Tibial artery (tissue), 4 donors: Measurements from ENCODE around the gene PRDM16.

Source experiments
- DNase-seq, 2 donors: peaks; one replicate each; pipeline ENCODE4 v3.0.0-alpha.2; 2019
- H3K27ac ChIP-seq, 2 donors: fragments of 200-600 bp; sonication (generic) in 1 of 2; 1 replicate in 1 of 2; 2 replicates in 1 of 2; pipeline ENCODE4 v1.5.1; 2018 to 2019; ENCODE audit warnings: mild to moderate bottlenecking in 1 of 2
- H3K27me3 ChIP-seq, 2 donors: fragments of 200-600 bp; sonication (generic) in 1 of 2; one replicate each; pipeline versions ENCODE4 v1.5.1 to v1.6.0; 2016 to 2019
- H3K36me3 ChIP-seq, 3 donors: fragments of 200-600 bp; sonication (generic) in 2 of 3; one replicate each; pipeline ENCODE4 v1.5.1; 2016 to 2019; ENCODE audit warnings: mild to moderate bottlenecking in 2 of 3
- H3K4me1 ChIP-seq, 4 donors: fragments of 200-600 bp; sonication (generic) in 2 of 4; 1 replicate in 3 of 4; 2 replicates in 1 of 4; pipeline ENCODE4 v1.5.1; 2016 to 2019
- H3K4me3 ChIP-seq, 2 donors: fragments of 200-600 bp; sonication (generic) in 1 of 2; 1 replicate in 1 of 2; 2 replicates in 1 of 2; pipeline ENCODE4 v1.5.1; 2018 to 2019; ENCODE audit warnings: mild to moderate bottlenecking in 2 of 2
- H3K9me3 ChIP-seq, 3 donors: fragments of 200-600 bp; sonication (generic) in 1 of 3; one replicate each; pipeline ENCODE4 v1.5.1; 2016 to 2019
- intact Hi-C: fragments of 100-400 bp; cut with DNase I; formaldehyde crosslinking; loops from one replicate; pipeline ENCODE4 v1.15.0; 2023; ENCODE audit warnings: low total_unique reads
- TF ChIP-seq, protein P1 (sequence below), 2 experiments: fragments of 200-600 bp in 1 of 2; fragments of 450-650 bp in 1 of 2; IDR thresholded peaks; one replicate each; pipeline ENCODE4 v1.5.1; 2017 to 2019; ENCODE audit warnings: antibody characterized with exemption in 2 of 2, mild to moderate bottlenecking in 1 of 2, moderate library complexity in 1 of 2

PRDM16 gene

DNA sequence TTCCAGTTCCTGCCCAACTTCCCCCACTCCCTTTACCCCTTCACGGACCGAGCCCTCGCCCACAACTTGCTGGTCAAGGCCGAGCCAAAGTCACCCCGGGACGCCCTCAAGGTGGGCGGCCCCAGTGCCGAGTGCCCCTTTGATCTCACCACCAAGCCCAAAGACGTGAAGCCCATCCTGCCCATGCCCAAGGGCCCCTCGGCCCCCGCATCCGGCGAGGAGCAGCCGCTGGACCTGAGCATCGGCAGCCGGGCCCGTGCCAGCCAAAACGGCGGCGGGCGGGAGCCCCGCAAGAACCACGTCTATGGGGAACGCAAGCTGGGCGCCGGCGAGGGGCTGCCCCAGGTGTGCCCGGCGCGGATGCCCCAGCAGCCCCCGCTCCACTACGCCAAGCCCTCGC is 343.4 kb downstream of the PRDM16 start:
- TF ChIP-seq, protein P1, sequence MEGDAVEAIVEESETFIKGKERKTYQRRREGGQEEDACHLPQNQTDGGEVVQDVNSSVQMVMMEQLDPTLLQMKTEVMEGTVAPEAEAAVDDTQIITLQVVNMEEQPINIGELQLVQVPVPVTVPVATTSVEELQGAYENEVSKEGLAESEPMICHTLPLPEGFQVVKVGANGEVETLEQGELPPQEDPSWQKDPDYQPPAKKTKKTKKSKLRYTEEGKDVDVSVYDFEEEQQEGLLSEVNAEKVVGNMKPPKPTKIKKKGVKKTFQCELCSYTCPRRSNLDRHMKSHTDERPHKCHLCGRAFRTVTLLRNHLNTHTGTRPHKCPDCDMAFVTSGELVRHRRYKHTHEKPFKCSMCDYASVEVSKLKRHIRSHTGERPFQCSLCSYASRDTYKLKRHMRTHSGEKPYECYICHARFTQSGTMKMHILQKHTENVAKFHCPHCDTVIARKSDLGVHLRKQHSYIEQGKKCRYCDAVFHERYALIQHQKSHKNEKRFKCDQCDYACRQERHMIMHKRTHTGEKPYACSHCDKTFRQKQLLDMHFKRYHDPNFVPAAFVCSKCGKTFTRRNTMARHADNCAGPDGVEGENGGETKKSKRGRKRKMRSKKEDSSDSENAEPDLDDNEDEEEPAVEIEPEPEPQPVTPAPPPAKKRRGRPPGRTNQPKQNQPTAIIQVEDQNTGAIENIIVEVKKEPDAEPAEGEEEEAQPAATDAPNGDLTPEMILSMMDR (IDR thresholded peaks at IDR 0.05) = no peak
- intact Hi-C loops = loop anchor here (5.0 kb wide), 1 partner anchor 400 kb away; no protein-coding TSS in a partner anchor
- Histone ChIP-seq H3K4me3 (no peak overlapping the region), H3K36me3 (peaks cover 24 to 65% (median 57%) of the 10 kb centered on the region in 3 donors), H3K27me3 (no peaks in the 10 kb centered on the region), H3K27ac (no peak overlapping the region), H3K4me1 (peaks cover 0 to 13% (median 0%) of the 10 kb centered on the region in 4 donors), H3K9me3 (peaks cover 0 to 12% (median 9%) of the 10 kb centered on the region in 3 donors)
- no peak for DNase-seq

DNA sequence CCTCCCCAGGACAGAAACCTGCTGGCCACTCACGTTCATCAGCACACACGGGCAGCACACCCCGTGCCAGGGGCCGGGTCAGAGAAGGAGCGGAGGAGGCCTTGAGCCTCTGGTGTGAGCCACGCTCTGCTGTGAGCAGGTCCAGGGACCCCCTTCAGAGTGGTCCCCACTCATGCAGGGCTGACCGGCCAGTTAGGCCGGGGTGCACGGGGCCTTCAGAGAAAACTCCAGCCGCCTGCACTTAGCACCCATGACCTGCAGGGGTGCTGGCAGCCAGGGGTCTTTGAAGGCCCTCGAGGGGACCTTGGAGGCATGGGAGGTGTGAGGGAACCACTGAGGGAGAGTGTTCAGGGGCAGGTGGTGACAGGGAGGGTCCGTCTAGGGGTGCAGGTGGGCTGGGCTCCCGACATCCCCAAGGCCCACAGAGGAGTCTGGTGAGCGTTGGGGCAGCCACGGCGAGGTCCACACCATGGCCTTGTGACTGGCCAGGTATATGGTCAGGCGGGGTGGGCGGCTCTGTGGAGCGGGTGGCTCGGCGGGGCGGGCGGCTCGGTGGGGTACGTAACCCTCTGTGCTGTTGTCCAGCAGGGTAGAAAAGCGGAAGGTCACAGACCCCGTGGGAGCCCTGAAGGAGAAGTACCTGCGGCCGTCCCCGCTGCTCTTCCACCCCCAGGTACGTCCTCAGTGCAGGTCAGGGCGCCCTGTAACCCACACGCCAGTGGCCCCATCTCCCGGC is 345.1 kb downstream of the PRDM16 start:
- H3K4me1 ChIP-seq = peaks cover 0 to 9% (median 0%) of the 10 kb centered on the region in 4 donors
- no peak for DNase-seq
- H3K9me3 ChIP-seq = peaks cover 0 to 12% (median 11%) of the 10 kb centered on the region in 3 donors
- TF ChIP-seq, protein P1 (IDR thresholded peaks at IDR 0.05) = no peak
- no peaks in the 10 kb centered on the region for H3K27me3 ChIP-seq
- H3K4me3 ChIP-seq = no peak overlapping the region
- peak overlapping the region in 1 of 2 donors; percentile 4 for H3K27ac ChIP-seq
- intact Hi-C loops = loop anchor here (5.0 kb wide), 1 partner anchor 402 kb away; no protein-coding TSS in a partner anchor
- H3K36me3 ChIP-seq = peaks cover 41 to 80% (median 73%) of the 10 kb centered on the region in 3 donors

DNA sequence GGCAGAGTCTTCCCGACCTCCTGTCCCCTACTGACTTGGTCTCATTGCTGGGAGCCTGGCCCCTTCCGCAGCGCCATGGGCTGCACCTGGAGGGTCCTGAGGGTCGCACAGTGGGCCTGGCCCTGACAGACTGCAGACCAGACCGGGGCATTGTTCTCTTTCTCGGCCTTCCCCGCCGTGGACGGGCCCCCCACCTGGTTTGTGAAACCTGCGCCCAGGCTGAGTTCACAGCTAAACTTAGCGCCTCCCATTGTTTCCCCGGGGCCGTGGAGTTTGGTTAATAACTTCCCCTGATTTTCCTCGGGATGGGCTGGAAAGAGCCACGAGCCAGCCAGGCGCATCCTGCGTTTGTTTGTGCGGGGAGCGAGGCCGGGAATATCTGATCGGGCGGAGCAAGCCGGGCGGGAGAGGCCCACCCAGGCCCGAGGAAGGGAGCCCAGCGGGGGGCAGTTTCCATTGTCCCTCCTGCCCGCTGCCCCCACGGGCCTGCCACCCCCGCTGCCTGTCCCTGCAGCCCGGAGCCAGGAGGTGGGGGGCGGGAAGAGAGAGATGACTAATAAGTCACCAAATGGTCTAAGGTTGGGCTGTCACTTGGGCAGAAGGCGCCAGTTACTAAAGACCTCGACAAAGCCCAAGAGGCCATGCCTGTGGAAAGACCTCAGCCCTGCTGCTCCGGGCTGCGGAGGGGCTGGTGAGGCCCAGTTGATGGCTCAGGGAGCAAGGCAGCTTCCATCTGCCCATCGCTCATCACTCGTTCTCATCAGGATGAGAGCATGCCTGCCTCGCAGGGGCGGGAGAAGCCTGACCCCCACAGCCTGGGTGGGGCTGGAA is 346.5 kb downstream of the PRDM16 start:
- peaks cover 45 to 80% (median 73%) of the 10 kb centered on the region in 3 donors for H3K36me3 ChIP-seq
- H3K27me3 ChIP-seq = no peaks in the 10 kb centered on the region
- no peak overlapping the region for H3K4me3 ChIP-seq
- no peak for DNase-seq
- peak overlapping the region; percentile 4 to 19 for H3K27ac ChIP-seq
- no peaks in the 10 kb centered on the region for H3K4me1 ChIP-seq
- intact Hi-C loops = no loop called here
- TF ChIP-seq, protein P1 (IDR thresholded peaks at IDR 0.05) = no peak
- H3K9me3 ChIP-seq = peaks cover 0 to 12% (median 11%) of the 10 kb centered on the region in 3 donors

DNA sequence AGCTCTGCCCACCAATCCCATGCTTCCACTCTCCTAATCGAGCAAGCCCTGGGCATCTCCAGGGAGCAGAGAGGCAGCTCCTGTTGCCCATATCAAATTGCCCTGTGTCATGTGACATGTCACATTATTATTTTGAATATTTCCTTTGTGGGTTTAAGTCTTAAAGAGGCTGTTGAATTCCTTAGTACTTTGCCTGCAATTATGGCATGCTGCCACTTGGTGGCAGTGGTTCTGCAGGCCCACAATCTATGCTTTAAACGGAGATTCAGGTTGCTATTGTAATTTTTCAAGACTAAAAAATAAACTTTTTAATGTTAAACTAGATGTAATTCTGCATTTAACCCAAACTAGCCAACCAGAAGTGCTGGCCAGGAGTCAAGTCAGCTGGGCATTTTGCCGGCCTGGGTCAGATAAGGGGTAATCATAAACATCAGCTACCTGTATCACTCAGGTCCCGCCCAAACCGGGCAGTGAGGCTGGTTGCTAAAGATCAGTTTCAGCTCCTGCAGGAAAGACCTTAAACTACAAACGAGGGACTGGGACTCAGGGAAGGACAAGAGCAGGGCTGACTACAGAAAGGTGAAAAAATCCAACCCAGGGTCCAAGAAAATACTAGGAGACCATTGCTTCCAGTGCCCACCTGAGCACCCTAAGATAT is 348.2 kb downstream of the PRDM16 start:
- peaks cover 0 to 12% (median 11%) of the 10 kb centered on the region in 3 donors for H3K9me3 ChIP-seq
- no peaks in the 10 kb centered on the region for H3K27me3 ChIP-seq
- no peak for DNase-seq
- TF ChIP-seq, protein P1 (IDR thresholded peaks at IDR 0.05) = no peak
- peaks cover 38 to 70% (median 64%) of the 10 kb centered on the region in 3 donors for H3K36me3 ChIP-seq
- no peak overlapping the region for H3K4me3 ChIP-seq
- intact Hi-C loops = no loop called here
- no peak overlapping the region for H3K27ac ChIP-seq
- peaks cover 0 to 9% (median 4%) of the 10 kb centered on the region in 4 donors for H3K4me1 ChIP-seq

DNA sequence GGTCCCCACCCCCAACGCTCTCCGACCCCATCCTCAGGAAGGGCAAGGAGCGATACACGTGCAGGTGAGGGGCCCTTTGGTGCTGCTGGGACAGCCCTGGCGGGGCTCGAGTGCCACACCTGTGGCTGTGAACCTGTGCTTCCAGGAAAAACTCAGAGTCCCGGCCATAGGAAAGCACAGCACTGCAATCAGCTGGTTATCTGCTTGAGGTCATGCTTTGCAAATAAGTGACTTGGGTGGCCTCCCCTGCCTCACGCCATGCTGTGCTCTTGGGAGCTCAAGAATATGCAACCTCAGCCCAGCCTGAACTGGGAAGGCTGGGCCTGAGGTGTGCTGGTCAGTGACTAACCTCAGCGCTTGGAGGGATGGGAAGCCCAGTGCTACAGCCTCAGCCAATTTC is 348.9 kb downstream of the PRDM16 start:
- Histone ChIP-seq H3K27ac (no peak overlapping the region), H3K4me3 (no peak overlapping the region), H3K9me3 (peaks cover 0 to 12% (median 11%) of the 10 kb centered on the region in 3 donors), H3K4me1 (peaks cover 0 to 16% (median 11%) of the 10 kb centered on the region in 4 donors), H3K27me3 (no peaks in the 10 kb centered on the region), H3K36me3 (peaks cover 38 to 63% (median 58%) of the 10 kb centered on the region in 3 donors)
- DNase-seq = no peak
- TF ChIP-seq, protein P1 (IDR thresholded peaks at IDR 0.05) = no peak
- intact Hi-C loops = no loop called here
